ENCODE measurements around the gene ETDC. TPM values are rescaled to one million over a fixed set of nuclear protein-coding genes. Genes with fewer than 3 reads are reported as not detected.
"Not testable (repeated sequence)": the region's sequence is repeated elsewhere in the genome, so short reads cannot be mapped to it uniquely, and the experiment has no call there.

The ETDC gene
- total and polyA plus RNA-seq, 5 experiments from 2014 or later, result not detected

DNA sequence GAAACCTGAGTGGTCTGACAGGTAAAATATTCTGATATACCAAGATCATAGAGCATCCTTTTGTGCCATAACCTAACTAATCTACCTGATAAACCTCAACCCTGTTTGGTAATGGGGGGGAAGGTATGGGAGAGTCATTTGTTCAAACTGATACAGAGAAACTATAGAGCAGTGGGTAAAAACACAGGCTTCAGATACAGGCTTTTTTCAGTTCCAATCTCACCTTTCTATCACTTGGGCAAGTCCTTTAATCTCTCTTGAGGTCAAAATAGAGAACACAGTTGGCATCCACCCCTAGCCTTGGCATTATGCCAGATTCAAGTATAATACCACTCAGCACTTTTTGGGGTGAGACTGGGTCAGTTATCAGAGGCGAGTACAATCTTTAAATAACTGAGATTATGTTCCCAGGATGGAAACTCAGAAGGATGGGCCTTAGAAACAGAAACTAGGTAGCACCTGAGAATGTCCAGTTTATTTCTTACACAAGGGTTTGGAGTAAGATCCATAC is 880 bp upstream of the ETDC start:
- ATAC-seq (no peak), DNase-seq (no peak)
- Mint-ChIP-seq H3K27me3 (no peaks in the 10 kb centered on the region), H3K4me1 (peaks cover 5 to 27% (median 8%) of the 10 kb centered on the region in 4 donors), H3K36me3 (peaks cover 0 to 5% (median 3%) of the 10 kb centered on the region in 3 donors), H3K4me3 (no peak overlapping the region), H3K9me3 (peaks cover 0 to 14% (median 5%) of the 10 kb centered on the region in 9 donors), H3K27ac (no peak overlapping the region)
- POLR2A ChIA-PET, result no interaction called here

DNA sequence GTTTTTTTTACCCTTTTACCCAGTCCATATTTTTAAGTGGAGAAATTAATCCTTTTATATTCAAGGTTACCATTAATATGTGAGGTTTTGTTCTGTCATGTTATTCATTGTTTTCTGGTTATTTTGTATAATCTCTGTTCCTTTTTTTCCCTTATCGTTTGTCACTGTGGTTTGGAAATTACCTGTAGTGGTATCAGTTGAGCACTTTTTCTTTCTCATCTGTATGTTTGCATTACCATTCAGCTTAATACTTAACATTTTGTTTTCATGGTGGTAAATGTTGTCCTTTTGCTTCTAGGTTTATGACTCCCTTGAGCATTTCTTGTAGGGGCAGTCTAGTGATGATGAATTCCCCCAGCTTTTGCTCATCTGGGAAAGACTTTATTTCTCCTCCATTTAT is 6.6 kb downstream of the ETDC start:
- Mint-ChIP-seq H3K4me3 (no peak overlapping the region), H3K4me1 (peaks cover 0 to 22% (median under 1%) of the 10 kb centered on the region in 4 donors), H3K27ac (no peak overlapping the region), H3K9me3 (peaks cover 0 to 39% (median 18%) of the 10 kb centered on the region in 9 donors), H3K27me3 (no peaks in the 10 kb centered on the region), H3K36me3 (peaks cover 11 to 42% (median 22%) of the 10 kb centered on the region in 3 donors)
- DNase-seq (no peak), ATAC-seq (no peak)
- POLR2A ChIA-PET, result no interaction called here

DNA sequence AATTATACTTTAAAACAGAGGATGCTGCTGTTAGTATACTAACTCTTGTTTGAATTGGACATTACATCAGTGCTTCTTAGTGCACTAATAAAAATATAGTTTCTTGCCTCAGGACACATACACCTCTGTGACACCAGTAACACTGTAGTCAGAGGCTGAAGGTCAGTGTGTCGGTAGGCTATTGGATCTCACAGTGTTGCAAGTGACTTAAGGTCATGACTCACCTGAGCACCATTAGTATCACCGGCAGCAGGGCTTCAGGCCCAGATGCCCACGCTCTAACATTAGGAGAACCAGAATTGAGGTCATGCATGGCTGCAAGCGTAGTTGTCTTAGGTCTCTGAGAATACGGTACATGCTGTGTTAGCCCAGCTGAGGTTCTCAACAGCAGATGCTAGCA is 15.2 kb downstream of the ETDC start:
- POLR2A ChIA-PET, result no interaction called here
- DNase-seq (no peak), ATAC-seq (no peak)
- Mint-ChIP-seq H3K36me3 (peaks cover 27 to 61% (median 53%) of the 10 kb centered on the region in 3 donors), H3K9me3 (peaks cover 0 to 45% (median 5%) of the 10 kb centered on the region in 9 donors), H3K4me1 (peaks cover 0 to 5% (median 2%) of the 10 kb centered on the region in 4 donors), H3K27me3 (no peaks in the 10 kb centered on the region), H3K4me3 (no peak overlapping the region), H3K27ac (no peak overlapping the region)

DNA sequence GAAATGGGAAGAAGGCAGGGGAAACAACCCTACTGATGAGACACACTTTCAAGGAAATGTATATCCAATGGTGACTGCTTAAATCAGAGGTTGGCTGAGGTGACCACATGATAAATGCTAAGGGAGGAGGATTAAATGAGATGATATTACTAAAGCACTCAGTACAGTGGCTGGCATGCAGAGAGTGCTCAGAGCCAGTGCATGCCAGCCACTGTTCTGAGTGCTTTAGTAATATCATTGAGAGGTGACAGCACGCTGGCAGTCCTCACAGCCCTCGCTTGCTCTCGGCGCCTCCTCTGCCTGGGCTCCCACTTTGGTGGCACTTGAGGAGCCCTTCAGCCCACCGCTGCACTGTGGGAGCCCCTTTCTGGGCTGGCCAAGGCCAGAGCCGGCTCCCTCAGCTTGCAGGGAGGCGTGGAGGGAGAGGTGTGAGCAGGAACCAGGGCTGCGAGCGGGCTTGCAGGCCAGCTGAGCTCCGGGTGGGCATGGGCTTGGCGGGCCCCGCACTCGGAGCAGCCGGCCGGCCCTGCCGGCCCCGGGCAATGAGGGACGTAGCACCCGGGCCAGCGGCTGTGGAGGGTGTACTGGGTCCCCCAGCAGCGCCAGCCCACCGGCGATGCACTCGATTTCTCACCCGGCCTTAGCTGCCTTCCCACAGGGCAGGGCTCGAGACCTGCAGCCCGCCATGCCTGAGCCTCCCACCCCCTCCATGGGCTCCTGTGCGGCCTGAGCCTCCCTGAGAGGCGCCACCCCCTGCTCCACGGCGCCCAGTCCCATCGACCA is 15.9 kb downstream of the ETDC start:
- ATAC-seq, POLR2A ChIA-PET, DNase-seq, H3K27ac Mint-ChIP-seq, H3K4me3 Mint-ChIP-seq, H3K27me3 Mint-ChIP-seq, H3K4me1 Mint-ChIP-seq: not testable (repeated sequence)
- Mint-ChIP-seq H3K36me3 (peaks cover 27 to 64% (median 56%) of the 10 kb centered on the region in 3 donors), H3K9me3 (peaks cover 0 to 44% (median 5%) of the 10 kb centered on the region in 9 donors)

DNA sequence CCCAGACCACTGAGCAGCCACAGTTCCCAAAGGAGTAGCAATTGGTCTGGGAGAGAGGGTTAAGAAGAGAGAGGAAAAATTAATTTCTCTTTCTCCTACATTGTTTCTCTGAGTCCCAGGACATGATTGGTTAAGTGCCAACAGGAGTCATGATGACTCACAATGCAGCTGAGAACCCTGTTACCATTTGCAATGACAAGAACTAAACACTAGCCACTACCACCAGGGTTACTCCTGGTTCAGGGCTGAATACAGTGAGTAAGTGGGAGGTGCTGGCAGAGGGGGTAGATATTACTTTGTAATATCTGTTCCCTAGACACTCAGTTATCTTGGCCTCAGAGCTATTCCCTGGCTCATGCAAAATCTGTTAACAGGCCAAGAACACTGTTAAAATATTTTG is 18.0 kb downstream of the ETDC start:
- Mint-ChIP-seq H3K9me3 (peaks cover 0 to 26% (median 3%) of the 10 kb centered on the region in 9 donors), H3K27ac (no peak overlapping the region), H3K4me3 (no peak overlapping the region), H3K36me3 (peaks cover 15 to 53% (median 52%) of the 10 kb centered on the region in 3 donors), H3K27me3 (no peaks in the 10 kb centered on the region), H3K4me1 (peaks cover 3 to 23% (median 15%) of the 10 kb centered on the region in 4 donors)
- ATAC-seq (no peak), DNase-seq (no peak)
- POLR2A ChIA-PET, result no interaction called here

DNA sequence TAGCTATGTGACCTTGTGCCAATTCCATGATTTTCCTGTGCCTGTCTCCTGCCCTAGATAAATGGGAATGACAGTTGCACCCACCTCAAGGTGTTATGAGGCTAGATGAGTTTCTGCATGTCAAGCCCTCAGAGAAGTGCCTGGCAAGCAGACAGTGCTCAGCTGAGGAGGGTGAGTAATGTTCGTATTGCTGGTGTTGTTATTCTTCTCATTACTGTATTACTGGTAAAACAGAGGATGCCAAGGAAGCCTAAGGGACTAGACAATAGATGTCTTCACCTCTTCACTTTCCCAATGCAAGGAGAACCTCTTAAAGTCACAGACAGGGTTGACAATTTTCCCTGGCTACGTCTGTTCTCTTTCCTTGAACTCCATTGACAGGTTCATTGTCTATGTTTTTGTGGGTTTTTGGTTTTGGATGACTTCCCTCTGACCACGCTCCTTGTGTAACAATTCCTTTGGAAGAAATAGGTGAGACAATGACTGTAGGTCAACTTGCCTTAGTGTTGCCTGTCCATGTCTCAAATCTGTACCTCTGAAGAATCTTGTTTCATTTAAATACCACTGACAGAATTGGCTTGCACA is 19.2 kb downstream of the ETDC start:
- Mint-ChIP-seq H3K36me3 (peaks cover 7 to 55% (median 54%) of the 10 kb centered on the region in 3 donors), H3K9me3 (peaks cover 0 to 15% (median 3%) of the 10 kb centered on the region in 9 donors), H3K27me3 (no peaks in the 10 kb centered on the region), H3K4me3 (no peak overlapping the region), H3K27ac (no peak overlapping the region), H3K4me1 (peaks cover 6 to 34% (median 22%) of the 10 kb centered on the region in 4 donors)
- no peak for ATAC-seq
- POLR2A ChIA-PET, result no interaction called here
- DNase-seq, result no peak

DNA sequence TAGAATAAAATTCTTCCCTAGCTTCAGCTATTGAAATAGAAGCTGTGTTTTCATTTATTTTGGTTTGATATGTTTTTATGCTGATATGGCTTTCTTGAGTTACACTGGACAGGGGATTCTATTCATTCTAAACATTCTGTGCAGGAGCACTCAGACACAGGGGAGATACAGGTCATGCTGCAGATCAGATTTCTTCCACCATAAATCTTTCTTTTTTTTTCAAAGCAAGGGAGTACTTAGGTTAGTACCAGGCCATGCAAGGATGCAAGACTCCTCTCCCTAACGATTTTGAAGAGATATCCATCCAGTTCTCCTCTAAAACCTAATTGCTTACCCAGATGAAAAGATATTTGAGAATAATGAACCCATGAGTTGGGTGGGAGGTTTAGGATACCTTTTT is 21.4 kb downstream of the ETDC start:
- ATAC-seq (no peak), DNase-seq (no peak)
- no peak overlapping the region for H3K27ac Mint-ChIP-seq
- peaks cover 0 to 60% (median 45%) of the 10 kb centered on the region in 3 donors for H3K36me3 Mint-ChIP-seq
- no peak overlapping the region for H3K4me3 Mint-ChIP-seq
- peaks cover 0 to 5% (median 0%) of the 10 kb centered on the region in 9 donors for H3K9me3 Mint-ChIP-seq
- H3K27me3 Mint-ChIP-seq, result no peaks in the 10 kb centered on the region
- POLR2A ChIA-PET, result no interaction called here
- peaks cover 12 to 48% (median 38%) of the 10 kb centered on the region in 4 donors for H3K4me1 Mint-ChIP-seq

DNA sequence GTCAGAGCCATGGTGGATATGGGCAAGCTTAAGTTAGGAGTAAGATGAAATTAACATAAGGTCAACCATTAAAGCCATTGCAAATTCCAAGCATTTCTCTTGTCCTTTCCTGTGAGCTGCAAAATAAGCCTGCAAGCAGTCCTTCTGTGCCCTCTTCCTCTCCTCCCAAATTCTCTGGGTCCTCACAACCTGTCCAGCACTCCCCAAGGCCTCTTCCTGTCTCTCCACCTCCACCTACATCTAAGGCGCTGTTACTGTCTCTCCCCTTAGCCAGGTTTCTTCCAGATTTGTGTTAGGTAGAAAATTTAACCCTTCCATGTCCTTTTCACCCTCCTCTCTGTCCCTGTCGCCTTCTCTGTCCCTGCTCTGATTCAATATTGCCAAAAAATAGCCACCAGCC is 22.2 kb downstream of the ETDC start:
- POLR2A ChIA-PET, result no interaction called here
- peak overlapping the region in 4 of 10 donors; percentile 43 to 79 (median 64) for H3K27ac Mint-ChIP-seq

DNA sequence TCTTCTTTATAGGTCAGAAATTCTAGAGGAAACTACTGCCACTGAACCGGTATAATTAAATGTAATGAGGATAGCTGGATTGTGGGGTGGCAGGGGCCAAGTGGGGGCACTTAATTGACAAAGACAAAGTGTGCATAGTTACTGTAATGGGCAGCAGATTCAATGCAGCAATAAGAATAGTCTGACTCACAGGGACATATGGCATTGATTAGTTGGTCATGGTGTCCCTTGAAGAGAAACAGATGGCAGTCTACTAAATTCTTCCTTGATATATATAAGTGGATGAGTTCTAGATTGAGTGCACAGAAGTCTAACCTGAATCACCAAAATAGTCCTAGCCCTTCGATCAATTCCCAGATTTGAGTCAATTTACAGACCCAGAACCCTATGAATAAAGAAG is 31.6 kb downstream of the ETDC start:
- Mint-ChIP-seq H3K27me3 (no peaks in the 10 kb centered on the region), H3K27ac (peak overlapping the region in 1 of 10 donors; percentile 29), H3K36me3 (peaks cover 5 to 47% (median 7%) of the 10 kb centered on the region in 3 donors), H3K4me3 (peak overlapping the region; percentile 67 to 97 (median 92)), H3K9me3 (no peaks in the 10 kb centered on the region), H3K4me1 (peaks cover 36 to 81% (median 74%) of the 10 kb centered on the region in 4 donors)
- no peak for ATAC-seq
- POLR2A ChIA-PET, result no interaction called here
- no peak for DNase-seq

More for the DNA sequence above, 22.2 kb downstream of the ETDC start:
- H3K9me3 Mint-ChIP-seq, result peaks cover 0 to 3% (median 0%) of the 10 kb centered on the region in 9 donors
- peak overlapping the region in 4 of 10 donors; percentile 6 to 29 (median 27) for H3K4me3 Mint-ChIP-seq
- peaks cover 0 to 66% (median 44%) of the 10 kb centered on the region in 3 donors for H3K36me3 Mint-ChIP-seq
- no peaks in the 10 kb centered on the region for H3K27me3 Mint-ChIP-seq
- H3K4me1 Mint-ChIP-seq, result peaks cover 16 to 56% (median 46%) of the 10 kb centered on the region in 4 donors
- ATAC-seq (no peak), DNase-seq (no peak)

DNA sequence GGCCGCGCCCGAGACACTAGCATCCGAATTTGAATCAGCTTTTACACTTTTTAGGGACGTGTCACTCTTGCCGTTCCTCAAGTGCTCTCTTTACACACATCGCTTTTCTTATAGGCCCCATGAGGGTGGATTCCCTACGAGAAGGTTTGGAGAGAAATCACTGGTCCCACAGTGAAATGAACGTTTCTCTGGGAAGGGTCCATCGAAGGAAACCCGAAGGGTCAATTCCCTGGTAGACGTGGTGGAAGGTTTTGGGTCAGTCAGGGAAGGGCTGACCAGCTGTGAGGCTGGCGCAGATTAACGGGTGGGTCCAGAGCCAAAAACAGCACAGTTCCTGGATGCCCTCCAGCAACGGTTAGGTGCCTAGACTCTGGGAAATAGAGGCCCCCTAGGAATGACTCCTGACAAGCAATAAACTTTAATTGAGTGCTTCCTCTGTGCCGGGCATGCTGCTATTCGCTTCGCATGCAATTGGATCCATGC is 35.9 kb downstream of the ETDC start:
- Mint-ChIP-seq H3K9me3 (no peaks in the 10 kb centered on the region), H3K4me3 (peak overlapping the region; percentile 66 to 92 (median 81)), H3K27ac (peak overlapping the region in 8 of 10 donors; percentile 43 to 93 (median 73)), H3K36me3 (peaks cover 5 to 32% (median 8%) of the 10 kb centered on the region in 3 donors), H3K4me1 (peaks cover 22 to 50% (median 46%) of the 10 kb centered on the region in 4 donors), H3K27me3 (no peaks in the 10 kb centered on the region)
- POLR2A ChIA-PET, result no interaction called here
- ATAC-seq (peak in 1 of 2 donors; percentile 15), DNase-seq (no peak)

DNA sequence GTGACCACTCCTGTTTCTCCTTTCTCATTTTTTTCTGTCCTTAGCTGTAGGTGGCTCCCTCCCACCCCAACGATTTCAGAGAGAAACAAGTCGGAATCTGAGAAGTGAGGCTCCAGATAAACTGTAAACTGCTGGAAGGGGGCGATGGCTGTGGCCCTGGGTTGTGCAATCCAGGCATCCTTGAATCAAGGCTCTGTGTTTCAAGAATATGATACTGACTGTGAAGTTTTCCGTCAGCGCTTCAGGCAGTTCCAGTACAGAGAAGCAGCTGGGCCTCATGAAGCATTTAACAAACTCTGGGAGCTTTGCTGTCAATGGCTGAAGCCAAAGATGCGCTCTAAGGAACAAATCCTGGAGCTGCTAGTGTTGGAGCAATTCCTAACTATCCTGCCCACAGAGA is 37.7 kb downstream of the ETDC start:
- ATAC-seq (no peak), DNase-seq (no peak)
- Mint-ChIP-seq H3K4me3 (no peak overlapping the region), H3K36me3 (peaks cover 5 to 31% (median 13%) of the 10 kb centered on the region in 3 donors), H3K9me3 (no peaks in the 10 kb centered on the region), H3K27me3 (no peaks in the 10 kb centered on the region), H3K27ac (no peak overlapping the region), H3K4me1 (peaks cover 19 to 32% (median 28%) of the 10 kb centered on the region in 4 donors)
- POLR2A ChIA-PET, result no interaction called here

DNA sequence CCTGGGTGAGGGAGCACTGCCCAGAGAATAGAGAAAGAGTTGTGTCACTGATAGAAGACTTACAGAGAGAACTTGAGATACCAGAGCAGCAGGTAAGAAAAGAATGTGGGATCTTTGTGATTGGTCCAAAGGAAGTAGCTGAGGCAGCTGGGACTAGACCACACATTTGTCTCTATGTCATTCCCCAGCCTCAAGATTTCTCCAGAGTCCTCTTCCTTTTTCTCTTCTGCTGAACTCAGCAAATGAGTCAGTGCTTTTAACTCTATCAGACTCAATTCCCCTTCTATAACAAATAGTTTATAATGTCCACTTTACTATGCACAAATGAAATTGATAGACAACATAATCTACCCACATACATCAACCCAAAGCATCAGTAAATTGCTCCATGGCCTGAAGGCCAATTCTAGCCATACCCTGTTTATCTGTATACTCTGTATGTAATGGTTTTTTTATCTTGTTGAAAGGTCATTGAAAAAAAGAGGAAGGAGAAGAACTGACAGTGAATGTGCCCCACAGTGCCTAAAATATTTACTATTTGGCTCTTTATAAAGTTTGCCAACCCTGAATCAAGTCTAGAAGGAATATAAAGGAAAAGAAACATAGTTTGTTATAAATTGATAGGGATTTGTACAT is 38.2 kb downstream of the ETDC start:
- Mint-ChIP-seq H3K4me1 (peaks cover 17 to 26% (median 22%) of the 10 kb centered on the region in 4 donors), H3K9me3 (no peaks in the 10 kb centered on the region), H3K27me3 (no peaks in the 10 kb centered on the region), H3K27ac (no peak overlapping the region), H3K4me3 (no peak overlapping the region), H3K36me3 (peaks cover 5 to 33% (median 13%) of the 10 kb centered on the region in 3 donors)
- POLR2A ChIA-PET, result no interaction called here
- DNase-seq (no peak), ATAC-seq (no peak)
